UCSD-AML1 (cell line): ENCODE data around the gene PPP2R2B.

Experiments used
- DNase-seq: peaks from one replicate; lab custom pipeline; 2025; ENCODE audit not compliant: unreplicated experiment; lab: John Stamatoyannopoulos, UW

Gene PPP2R2B

DNA sequence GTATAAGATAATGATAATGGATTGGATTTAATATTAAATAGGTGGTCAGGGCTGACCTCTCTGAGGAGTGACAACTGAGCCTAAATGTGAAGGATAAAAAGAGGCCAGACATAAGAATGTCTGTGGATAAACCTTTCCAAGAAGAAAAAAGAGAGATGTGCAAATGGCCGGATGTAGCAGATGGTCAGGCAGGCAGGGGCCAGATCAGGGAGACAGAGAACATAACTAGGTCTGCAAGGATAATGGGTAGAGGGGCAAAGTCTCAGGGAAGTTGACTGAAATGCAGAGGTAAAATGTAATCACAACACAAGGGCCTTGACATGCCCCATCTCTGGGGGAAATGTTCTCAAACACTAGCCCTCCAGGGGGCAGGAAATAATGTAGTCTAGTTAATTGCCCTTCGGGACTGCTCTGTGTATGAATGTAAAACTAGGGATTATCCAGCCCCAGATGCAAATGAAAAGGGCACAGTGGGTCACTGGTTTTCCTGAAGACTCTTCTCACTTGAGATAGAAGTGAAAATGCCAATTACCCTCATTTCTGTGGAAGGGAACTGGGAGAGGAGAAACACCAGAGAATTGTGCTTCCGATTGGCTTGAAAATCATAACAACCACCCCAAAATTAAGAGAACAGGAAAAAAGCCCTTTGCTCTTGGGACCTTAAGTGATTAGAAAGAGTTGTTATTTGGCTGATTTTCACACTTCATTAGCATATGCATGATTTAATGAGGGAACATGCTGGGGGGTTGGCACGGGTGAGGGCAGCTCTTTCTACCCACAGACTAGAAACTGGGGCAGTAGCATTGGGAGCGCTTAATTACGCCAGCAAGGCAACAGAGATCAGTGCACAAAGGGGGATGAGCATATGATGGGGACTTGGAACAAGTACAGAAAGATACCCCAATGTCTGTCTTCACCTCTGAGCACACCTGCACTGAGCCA lies 88.6 kb downstream of the PPP2R2B start:
- no peak for DNase-seq

DNA sequence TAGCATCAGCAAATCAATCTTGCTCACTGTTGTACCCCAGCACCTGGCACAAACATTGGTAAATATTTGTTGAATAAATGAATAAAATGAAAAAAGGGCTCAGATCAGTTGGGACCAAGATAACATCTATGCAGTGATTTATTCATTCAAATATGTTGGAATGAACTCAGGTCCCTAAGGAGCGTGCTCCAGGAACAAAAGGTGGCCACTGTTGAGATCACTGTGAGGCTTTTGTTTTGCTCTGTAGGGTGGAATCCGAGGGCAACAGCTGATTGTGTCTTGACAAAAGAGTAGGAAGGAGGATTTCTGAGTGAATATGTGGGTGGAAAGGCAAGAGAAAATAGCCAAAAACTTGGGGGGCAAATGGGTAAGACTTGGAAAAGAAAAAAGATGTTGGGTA lies 89.7 kb downstream of the PPP2R2B start:
- no peak for DNase-seq

DNA sequence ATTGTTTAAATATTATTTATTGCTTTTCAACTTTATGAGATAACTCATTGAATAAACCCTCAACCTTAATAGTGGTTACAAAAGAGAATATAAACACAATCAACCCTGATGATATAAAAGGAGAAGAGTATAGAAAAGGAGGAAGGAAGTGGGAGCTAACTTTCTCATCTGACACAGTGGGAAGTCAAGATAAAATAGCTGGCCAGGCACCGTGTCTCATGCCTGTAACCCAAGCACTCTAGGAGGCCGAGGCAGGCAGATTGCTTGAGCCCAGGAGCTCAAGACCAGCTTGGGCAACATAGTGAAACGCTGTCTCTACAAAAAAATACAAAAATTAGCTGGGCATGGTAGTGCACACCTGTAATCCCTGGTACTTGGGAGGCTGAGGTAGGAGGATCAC lies 93.5 kb downstream of the PPP2R2B start:
- peak; percentile 43 for DNase-seq

DNA sequence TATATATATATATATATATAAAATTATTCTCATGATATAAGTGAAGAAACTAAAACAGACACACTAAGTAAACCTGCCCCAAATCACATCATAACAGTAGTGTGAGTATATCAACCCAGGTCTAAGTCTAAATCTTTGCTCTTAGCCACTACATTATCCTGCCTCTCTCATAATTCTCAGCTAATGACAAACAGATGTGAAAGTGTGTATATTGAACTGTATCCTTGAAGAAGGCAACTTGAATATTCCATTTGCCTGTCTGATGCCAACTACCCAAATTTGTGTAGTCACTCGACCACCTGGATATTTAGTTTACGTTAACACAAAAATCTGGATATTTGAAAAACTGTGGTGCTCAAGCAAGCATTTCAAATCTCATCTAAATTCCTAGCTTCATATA lies 97.4 kb downstream of the PPP2R2B start:
- DNase-seq, result no peak

DNA sequence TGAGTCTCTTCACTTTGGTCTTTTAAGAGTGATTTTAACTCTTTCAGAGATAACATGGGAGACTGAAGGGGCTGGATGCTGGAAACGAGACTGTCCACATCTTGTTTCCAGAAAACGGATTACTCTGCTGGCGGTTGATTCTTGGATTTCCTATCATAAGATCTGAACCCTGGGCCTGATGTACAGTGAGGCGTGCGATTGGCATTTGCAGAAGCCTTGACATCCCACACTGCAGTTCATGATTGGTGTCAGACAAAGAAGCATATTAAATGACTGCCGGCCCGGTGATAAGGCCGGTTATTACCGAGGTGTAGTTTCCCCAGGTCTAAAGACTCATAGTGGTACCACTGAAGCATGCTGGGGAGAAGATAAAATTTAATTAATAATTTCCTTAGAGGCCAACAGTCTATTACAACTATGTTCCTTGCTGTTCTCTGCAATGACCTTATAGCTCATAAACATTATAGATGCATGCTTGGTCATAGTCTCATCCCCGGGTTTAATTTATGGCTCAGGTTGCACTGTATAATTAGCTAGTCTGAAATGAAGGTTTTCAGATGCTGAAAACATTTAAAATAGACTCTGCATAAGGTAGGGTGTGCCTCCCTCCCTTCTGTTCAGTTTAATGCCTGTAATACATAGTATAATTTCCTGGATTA lies 99.2 kb downstream of the PPP2R2B start:
- no peak for DNase-seq

DNA sequence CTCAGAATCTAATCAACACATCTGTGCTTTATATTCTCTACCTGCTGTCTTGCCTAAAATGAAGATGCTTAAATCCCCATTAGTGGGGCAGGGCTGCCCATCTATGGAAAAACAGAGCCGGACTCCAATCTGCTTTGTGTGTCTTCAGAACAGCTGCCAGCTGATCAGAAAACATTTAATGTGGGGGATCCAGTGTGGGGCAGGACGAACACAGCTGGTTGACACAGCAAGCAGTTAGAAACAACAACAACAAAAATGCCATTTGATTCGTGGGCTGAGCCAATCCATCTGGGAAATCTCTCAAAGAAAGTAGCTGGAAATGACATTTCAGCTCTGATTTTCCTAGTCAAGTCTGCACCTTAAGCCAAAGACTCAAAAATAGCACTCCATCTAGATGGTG lies 99.8 kb downstream of the PPP2R2B start:
- no peak for DNase-seq

DNA sequence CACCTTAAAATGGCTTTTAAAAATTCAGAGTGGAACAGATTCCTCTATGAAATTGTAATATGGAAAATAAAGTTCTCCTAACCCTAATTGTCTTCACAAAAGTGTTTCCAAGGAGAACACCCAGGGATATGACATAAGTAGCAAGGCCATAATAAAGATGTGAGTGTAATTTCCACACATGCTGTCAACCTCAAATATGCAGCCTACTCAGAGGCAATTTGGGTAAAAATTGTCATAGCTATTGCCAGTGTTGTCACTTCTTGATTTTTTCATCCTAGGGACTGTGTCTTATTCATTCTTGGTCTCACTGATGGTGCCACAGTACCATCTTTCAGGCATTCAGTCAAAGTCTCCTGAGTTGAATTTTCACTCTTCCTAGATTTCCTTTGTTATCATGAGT lies 100.3 kb downstream of the PPP2R2B start:
- DNase-seq, result no peak

DNA sequence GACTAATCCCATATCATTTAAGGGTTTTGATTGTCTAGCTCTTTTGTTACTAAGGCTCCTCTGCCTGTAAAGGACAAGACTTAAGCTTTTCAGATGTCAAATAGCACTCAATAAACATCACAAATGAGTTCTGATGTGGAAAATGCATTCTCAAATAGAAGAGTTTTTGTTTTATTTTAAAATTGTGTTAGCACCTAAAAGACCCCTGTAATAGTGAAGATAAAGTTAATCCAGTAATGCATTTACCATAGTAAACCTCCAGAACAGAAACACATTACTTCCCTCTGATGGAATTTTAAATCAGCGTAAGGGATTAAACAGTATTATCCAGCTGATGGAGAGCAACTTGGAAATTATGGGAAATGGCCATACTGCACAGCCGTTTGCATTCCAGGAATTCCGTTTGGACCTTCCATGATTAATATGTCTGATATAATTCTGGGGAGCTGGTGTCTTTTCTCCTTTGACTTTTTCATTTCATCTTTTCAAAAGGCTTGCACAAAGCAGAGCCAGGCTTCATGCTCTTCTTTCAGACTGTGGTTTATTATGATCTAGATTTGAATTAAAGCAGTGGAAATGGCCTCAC lies 105.6 kb downstream of the PPP2R2B start:
- no peak for DNase-seq

DNA sequence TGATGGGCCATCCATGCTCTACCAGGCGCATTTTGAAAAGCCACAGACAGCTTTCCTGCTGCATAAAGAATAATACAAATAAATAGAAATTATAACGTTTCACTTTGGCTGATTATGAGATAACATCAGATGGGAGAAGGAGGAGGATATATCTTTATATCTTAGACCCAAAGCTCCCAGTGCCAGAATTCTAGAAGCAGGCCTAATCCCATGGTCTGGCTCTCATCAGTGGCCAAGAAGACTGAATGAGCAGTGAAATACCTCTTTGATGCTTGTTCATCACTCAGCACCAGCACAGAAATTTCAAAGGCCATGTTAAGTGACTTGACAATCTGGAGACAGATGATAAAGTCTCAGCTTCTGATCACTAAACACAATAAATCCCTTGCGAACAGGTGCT lies 107.6 kb downstream of the PPP2R2B start:
- no peak for DNase-seq

DNA sequence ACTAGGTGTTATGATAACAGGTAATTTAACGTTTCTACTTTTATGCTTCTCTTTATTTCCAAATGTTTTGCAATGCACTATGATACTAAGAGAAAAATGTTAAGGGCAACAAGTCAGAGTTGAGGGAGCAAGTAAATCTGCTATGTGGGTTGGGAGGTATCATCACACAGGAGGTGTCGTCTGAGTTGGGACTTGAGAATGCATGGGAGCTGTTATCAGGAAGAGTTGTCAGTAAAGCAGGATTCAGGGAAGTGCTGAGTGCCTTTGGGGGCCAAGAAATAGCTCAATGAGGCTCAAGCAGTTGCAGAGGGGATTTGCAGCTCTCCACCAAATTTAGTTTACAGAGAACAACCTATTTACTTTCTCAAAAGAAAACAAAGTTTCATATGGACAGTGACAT lies 108.0 kb downstream of the PPP2R2B start:
- DNase-seq, result no peak

DNA sequence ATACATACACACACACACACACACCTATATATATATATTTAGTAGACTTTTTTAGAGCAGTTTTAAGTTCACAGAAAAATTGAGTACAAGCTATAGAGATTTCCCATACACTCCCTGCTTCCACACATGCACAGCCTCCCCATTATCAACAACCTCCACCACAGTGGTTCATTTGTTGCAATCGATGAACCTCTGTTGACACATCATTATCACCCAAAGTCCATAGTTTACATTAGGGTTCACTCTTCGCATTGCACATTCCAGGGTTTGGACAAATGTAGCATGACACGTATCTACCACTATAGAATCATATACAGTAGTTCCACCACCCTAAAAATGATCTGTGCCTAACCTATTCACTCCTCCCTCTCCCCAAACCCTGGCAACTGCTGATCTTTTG lies 111.0 kb downstream of the PPP2R2B start:
- DNase-seq, result no peak

DNA sequence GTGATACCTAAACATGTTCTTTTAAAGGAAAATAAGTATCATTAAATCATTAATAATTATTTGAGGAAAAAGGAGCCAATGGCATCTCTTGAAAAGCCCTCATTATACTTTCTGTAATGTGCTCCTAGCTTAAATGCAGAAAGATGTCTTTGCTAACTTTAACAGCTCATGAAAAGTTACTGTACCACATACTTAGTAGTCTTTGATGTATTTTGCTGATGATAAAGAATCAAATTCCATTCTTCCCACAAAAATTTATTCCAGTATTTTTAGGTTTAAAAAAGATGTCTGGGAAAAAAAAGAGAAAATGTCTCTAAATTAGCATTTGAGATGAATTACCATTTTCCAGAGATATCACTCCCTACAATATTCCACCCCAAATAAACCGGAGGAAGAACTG lies 112.5 kb downstream of the PPP2R2B start:
- no peak for DNase-seq

DNA sequence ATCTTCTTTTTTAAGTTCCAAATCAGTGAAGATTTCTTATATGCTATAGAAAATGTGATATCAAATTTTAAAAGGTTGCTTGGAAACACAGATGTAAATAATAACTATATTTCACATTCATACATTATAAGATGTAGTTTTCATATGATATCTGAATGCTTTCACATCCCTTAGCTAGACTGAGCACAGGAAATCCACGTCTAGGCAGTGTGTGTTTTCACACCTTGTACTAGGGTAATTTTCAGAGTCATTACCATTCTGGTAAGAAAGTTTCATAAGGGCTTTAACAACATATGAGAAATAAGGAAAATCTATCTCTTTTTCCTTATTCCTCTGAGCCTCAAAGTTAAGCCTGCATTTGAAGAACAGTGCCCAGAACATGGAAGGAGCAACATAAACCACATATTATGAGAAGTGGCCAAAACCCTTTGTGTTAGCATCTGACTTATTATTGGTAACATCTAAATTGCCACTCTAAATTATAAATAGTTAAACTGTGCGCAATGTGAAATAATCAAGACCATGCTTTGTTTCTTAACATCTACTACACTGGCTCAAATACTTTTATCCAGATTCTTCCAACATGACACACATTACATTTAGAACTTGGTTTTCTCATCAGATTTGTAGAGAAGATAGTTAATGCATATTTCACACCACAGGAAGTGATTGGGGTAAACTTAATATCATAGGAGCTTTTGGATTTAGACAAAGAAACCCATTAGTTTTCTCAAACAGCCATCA lies 113.3 kb downstream of the PPP2R2B start:
- DNase-seq, result no peak

DNA sequence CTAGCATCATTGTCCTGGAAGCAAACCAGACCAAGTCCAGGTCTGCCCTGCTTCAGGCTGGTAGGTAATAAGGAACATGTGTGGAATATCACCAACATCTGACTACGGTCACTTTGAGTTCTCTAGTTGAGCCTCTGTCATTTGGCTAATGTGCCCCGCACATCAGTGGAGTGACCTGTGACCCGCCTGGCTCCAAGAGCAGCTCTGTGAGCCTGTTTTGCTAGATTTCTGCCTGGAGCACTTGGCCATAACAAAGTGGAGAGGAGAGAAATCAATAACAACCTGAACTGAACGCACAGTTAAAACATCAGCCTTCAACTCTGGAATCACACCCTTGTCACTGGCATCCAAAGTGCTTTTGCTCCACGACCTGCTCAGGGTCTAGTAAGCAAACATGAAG lies 115.7 kb downstream of the PPP2R2B start:
- no peak for DNase-seq

DNA sequence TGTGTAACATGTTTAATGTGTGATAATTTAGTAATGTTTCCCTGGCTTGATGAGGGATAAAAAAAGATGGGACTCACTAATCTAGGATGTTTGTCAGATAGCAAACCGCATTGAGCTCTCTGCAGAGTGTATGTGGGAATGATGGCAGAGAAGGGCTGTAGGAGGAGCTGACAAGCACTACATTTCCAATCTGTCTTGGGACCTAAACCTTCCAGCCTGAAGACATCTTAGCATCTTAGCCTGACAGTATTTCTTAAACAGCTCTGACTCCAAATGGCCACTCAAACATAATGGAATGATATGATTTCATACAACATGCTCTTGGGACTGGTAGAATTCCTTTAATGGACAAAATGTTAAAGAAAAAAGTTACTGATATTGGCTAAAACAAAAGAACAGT lies 116.7 kb downstream of the PPP2R2B start:
- no peak for DNase-seq

DNA sequence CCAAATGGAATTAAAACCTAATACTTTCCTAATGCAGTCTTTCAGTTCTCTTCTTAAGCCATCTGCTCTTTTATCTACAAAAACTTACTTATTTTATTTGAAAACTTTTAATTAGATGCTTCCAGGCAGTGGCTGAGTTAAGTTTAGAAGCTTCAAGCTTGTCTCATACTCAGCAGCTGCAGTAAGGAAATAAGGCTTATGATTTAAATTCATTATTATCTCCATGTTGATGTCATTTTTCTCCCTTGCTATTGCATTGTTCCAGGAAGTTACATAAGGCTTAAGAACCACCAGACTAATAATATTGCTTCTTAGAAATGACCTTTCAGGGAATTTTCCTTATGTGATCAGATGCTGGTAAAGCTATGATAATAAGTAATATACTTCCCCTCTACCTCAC lies 119.6 kb downstream of the PPP2R2B start:
- no peak for DNase-seq

DNA sequence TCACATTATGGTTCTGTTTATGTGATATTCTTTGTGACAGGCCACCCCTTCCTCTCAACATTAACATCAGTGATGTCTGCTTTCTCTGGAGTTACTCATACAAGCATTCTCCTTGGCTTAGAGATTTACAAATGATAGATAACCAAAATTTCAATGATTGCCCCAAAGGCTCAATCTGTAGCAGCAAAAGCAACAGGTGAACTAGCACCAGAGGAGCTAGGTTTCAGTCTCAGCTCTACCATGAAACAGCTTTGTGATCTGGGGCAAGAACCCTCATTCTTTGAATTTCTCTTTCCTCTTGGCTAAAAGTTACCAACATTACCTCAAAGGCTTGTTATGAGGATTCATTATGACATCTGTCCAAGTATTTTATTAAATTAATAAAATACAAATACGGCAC lies 120.5 kb downstream of the PPP2R2B start:
- DNase-seq, result no peak

DNA sequence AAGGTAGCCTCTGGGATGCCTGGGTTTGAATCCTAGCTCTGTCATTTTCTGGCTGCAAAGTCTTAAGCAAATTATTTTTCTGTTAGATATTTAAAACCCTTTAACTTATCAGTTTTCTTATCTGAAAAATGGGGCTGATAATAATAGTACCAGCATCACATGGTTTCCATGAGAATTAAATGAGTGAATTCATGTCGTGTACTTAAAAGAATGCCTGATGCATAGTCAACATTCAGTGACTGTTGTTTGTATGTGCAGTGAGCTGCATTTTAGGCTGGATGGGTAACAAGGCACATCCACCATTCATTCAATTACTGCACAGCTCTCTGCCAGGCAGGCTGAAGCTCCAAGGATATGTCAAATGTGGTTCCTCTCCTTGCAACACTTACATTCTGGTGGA lies 122.0 kb downstream of the PPP2R2B start:
- DNase-seq, result no peak

DNA sequence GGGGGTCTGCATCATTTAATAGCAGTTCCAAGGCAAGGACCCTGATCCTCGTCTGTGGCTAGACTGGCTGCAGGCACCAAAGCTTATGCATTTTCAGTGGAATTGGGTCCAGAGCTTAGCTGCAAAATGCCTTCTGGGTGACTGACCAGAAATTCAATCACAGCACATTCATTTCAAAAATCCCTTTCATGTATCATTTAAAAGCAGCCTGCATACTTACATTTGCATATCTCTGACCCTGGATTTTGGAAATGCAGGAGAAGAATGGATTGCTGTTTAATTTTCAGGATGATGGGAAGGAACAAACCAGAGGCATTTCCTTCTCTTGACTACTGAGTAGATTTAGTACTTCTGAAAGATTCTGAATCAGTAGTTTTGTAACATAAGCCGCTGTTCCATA lies 122.8 kb downstream of the PPP2R2B start:
- DNase-seq, result no peak

DNA sequence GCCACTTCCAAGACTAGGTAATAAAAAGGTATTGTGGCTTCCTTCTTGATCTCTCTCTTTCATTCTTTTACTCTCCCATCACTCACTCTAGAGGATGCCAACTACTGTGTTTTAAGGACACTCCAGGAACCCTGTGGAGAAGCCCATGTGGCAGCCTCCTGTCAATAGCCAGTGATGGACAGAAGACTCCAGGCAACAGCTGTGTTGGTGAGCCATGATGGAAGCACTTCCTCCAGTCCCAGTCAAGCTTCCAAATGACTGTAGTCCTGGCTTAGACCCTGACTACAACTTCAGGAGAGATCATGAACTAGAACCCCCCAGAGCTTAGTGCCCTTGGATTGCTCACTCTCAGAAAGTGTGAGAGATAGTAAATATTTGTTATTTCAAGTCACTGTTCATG lies 123.9 kb downstream of the PPP2R2B start:
- no peak for DNase-seq

DNA sequence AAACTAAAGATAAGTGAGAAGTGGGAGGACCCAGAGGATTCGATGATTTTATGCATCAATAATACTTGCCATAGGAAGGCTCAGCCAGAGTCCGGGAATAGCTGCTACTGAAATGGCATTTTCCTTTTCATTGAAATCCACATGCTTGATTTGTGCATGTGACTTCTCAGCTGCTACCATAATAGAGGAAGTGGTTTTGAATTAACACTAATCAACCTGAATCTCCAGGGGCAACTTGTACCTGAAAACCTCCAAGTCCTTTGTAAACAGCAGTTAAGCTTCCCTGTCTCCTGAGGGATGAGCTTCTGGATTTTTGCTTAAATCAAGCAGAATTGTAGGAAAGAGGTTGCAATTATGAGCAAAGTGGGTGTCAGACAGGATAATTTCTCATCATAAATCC lies 124.9 kb downstream of the PPP2R2B start:
- DNase-seq, result no peak
